ENCODE results near the gene LPAR6. TPM values are rescaled to one million over a fixed set of nuclear protein-coding genes. Genes with fewer than 3 reads are reported as not detected.
"Not testable (repeated sequence)": the region's sequence is repeated elsewhere in the genome, so short reads cannot be mapped to it uniquely, and the experiment has no call there.

Gene LPAR6
- polyA plus RNA-seq, 1 of the 3 experiments (the other 2 are of a cell fraction), result 0.03 TPM

DNA sequence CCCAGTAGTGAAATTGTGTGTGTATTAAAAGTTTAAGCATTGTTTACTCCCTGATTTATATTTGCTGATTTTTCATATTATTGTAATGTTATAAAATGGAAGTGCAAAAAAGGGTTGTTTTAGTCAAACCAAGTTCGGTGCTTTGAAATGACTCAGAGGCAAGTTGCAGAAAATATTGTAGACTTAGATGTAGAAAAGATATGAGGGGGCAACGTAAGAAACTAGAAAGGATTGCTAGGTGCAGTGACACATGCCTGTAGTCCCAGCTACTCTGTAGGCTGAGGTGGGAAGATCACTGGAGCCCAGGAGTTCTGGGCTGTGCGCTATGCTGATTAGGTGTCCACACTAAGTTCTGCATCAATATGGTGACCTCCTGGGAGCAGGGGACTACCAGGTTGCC lies 16.1 kb upstream of the LPAR6 start:
- Histone ChIP-seq H3K9me3 (no peaks in the 10 kb centered on the region), H3K27me3 (ENCODE audit: insufficient read depth) (no peaks in the 10 kb centered on the region), H4K20me1 (ENCODE audit: insufficient read depth) (no peaks in the 10 kb centered on the region), H3K36me3 (replicated peaks in 1 of 2; ENCODE audit: control insufficient read depth in 1 of 2, insufficient read depth in 2 of 2, low read length in 1 of 2) (peaks cover 0 to 11% of the 10 kb centered on the region in 2 experiments), H3K4me3 (ENCODE audit: low read depth in 2 of 2, low read length in 1 of 2) (no peak overlapping the region), H3K27ac (ENCODE audit: low read depth in 2 of 2, low read length in 1 of 2) (no peak overlapping the region), H3F3A (replicated peaks; ENCODE audit: insufficient read depth) (peaks cover 7% of the 10 kb centered on the region), H3K4me2 (no peak overlapping the region), H3K9me2 (no peaks in the 10 kb centered on the region), H2AFZ (ENCODE audit: low read depth) (no peak overlapping the region), H3K9ac (no peak overlapping the region), H3K79me2 (ENCODE audit: insufficient read depth) (peaks cover 8% of the 10 kb centered on the region; the same call in 1 of the 2 replicates), H3K4me1 (ENCODE audit: control insufficient read depth in 1 of 2, insufficient read depth in 2 of 2, low read depth in 1 of 2, low read length in 1 of 2) (peaks cover 0 to 12% of the 10 kb centered on the region in 2 experiments; a peak in 2 of 4 replicates)
- 92% methylated on average over 3 of the region's 3 CpGs for whole genome bisulfite sequencing (ENCODE audit: low lambda C conversion rate)
- no peak for DNase-seq
- no peak for TF ChIP-seq SIN3A (IDR thresholded peaks at IDR 0.05; ENCODE audit: borderline replicate concordance, low read depth, low read length)
- ChIA-PET POLR2A (no interaction called here), CTCF (interaction anchor here (1.1 kb wide), 1 partner anchor 12 kb away, joined by 3 read pairs; no protein-coding TSS in a partner anchor)

- H3K36me3 ChIP-seq (replicated peaks in 1 of 2; ENCODE audit: control insufficient read depth in 1 of 2, insufficient read depth in 2 of 2, low read length in 1 of 2), result peaks cover 0 to 11% of the 10 kb centered on the region in 2 experiments
- H3K9me2 ChIP-seq; POLR2A ChIA-PET; H3K9me3 ChIP-seq; H3K4me2 ChIP-seq; CTCF ChIA-PET; H3K4me3 ChIP-seq (ENCODE audit: low read depth in 2 of 2, low read length in 1 of 2); H3F3A ChIP-seq (replicated peaks; ENCODE audit: insufficient read depth); DNase-seq; H3K27ac ChIP-seq (ENCODE audit: low read depth in 2 of 2, low read length in 1 of 2); H3K79me2 ChIP-seq (ENCODE audit: insufficient read depth); H3K27me3 ChIP-seq (ENCODE audit: insufficient read depth); H3K4me1 ChIP-seq (ENCODE audit: control insufficient read depth in 1 of 2, insufficient read depth in 2 of 2, low read depth in 1 of 2, low read length in 1 of 2); H4K20me1 ChIP-seq (ENCODE audit: insufficient read depth); H3K9ac ChIP-seq; H2AFZ ChIP-seq (ENCODE audit: low read depth): not testable (repeated sequence)
- WGBS (ENCODE audit: low lambda C conversion rate), result 88% methylated on average over 7 of the region's 9 CpGs
These were observed 13.9 kb upstream of the LPAR6 start for GRCh38 chr13:48426755-48427298.

DNA sequence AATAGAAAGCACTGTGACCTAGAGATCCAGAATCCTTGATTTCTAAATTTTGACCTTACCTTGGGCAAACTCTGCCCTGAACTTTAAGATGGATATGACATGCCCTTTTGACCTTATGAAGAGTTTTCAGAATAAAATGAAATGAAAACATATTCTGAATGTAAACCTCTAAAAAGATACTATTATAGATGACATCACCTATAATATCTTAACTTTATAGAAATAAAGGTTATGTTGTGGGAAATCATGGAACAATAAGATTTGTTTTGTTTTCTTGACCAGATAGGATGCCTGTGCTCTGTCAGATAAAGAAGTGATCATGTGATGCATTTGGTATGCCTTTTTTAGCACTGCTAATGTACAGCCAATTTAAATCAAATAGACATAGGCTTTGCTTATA lies 13.1 kb upstream of the LPAR6 start:
- peaks cover 8% of the 10 kb centered on the region; the same call in 1 of the 2 replicates for H3K79me2 ChIP-seq (ENCODE audit: insufficient read depth)
- H3F3A ChIP-seq (replicated peaks; ENCODE audit: insufficient read depth), result peaks cover 7% of the 10 kb centered on the region
- H3K9me3 ChIP-seq, result no peaks in the 10 kb centered on the region
- no peak overlapping the region for H3K9ac ChIP-seq
- no peak overlapping the region for H3K4me3 ChIP-seq (ENCODE audit: low read depth in 2 of 2, low read length in 1 of 2)
- no peaks in the 10 kb centered on the region for H4K20me1 ChIP-seq (ENCODE audit: insufficient read depth)
- H3K36me3 ChIP-seq (replicated peaks in 1 of 2; ENCODE audit: control insufficient read depth in 1 of 2, insufficient read depth in 2 of 2, low read length in 1 of 2), result peaks cover 0 to 11% of the 10 kb centered on the region in 2 experiments
- H3K27me3 ChIP-seq (ENCODE audit: insufficient read depth), result no peaks in the 10 kb centered on the region
- ChIA-PET CTCF (no interaction called here), POLR2A (no interaction called here)
- no peak overlapping the region for H3K4me2 ChIP-seq
- no peaks in the 10 kb centered on the region for H3K9me2 ChIP-seq
- H3K4me1 ChIP-seq (ENCODE audit: control insufficient read depth in 1 of 2, insufficient read depth in 2 of 2, low read depth in 1 of 2, low read length in 1 of 2), result no peaks in the 10 kb centered on the region; a peak in 1 of 4 replicates
- TF ChIP-seq FOSL2 (IDR thresholded peaks at IDR 0.05; ENCODE audit: borderline replicate concordance, low read depth) (no peak), GATA2 (CRISPR knock-in tag; IDR thresholded peaks at IDR 0.05) (no peak), TCF12 (IDR thresholded peaks at IDR 0.05) (no peak), JUND (IDR thresholded peaks at IDR 0.05) (no peak), NFIC (IDR thresholded peaks at IDR 0.05; ENCODE audit: borderline replicate concordance) (no peak), RCOR1 (IDR thresholded peaks at IDR 0.05; ENCODE audit: low read length) (no peak), TEAD4 (IDR thresholded peaks at IDR 0.05; ENCODE audit: borderline replicate concordance, insufficient read depth) (no peak), EP300 (IDR thresholded peaks at IDR 0.05; ENCODE audit: borderline replicate concordance in 1 of 2, low read depth in 1 of 2, low read length in 1 of 2) (no peak), FOXJ3 (CRISPR knock-in tag; IDR thresholded peaks at IDR 0.05) (no peak), ELF1 (IDR thresholded peaks at IDR 0.05) (no peak)
- TF ChIP-seq, protein P1, sequence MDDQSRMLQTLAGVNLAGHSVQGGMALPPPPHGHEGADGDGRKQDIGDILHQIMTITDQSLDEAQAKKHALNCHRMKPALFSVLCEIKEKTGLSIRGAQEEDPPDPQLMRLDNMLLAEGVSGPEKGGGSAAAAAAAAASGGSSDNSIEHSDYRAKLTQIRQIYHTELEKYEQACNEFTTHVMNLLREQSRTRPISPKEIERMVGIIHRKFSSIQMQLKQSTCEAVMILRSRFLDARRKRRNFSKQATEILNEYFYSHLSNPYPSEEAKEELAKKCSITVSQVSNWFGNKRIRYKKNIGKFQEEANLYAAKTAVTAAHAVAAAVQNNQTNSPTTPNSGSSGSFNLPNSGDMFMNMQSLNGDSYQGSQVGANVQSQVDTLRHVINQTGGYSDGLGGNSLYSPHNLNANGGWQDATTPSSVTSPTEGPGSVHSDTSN (IDR thresholded peaks at IDR 0.05), result no peak
- TF ChIP-seq, protein P2, sequence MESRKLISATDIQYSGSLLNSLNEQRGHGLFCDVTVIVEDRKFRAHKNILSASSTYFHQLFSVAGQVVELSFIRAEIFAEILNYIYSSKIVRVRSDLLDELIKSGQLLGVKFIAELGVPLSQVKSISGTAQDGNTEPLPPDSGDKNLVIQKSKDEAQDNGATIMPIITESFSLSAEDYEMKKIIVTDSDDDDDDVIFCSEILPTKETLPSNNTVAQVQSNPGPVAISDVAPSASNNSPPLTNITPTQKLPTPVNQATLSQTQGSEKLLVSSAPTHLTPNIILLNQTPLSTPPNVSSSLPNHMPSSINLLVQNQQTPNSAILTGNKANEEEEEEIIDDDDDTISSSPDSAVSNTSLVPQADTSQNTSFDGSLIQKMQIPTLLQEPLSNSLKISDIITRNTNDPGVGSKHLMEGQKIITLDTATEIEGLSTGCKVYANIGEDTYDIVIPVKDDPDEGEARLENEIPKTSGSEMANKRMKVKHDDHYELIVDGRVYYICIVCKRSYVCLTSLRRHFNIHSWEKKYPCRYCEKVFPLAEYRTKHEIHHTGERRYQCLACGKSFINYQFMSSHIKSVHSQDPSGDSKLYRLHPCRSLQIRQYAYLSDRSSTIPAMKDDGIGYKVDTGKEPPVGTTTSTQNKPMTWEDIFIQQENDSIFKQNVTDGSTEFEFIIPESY (IDR thresholded peaks at IDR 0.05; ENCODE audit: borderline replicate concordance, low read depth), result no peak
- H3K27ac ChIP-seq (ENCODE audit: low read depth in 2 of 2, low read length in 1 of 2), result no peak overlapping the region
- H2AFZ ChIP-seq (ENCODE audit: low read depth), result no peak overlapping the region
- DNase-seq, result no peak

Measured in SK-N-SH (cell line).